HEK293 (cell line): ENCODE data around the gene S1PR2.

Source experiments
- CTCF ChIA-PET: fragments of 350-600 bp; formaldehyde crosslinking; extraction: SDS; loops from one replicate; lab custom pipeline; 2021; ENCODE audit warnings: antibody characterized with exemption; lab: Yijun Ruan, JAX
- POLR2A ChIA-PET: fragments of 300-600 bp; formaldehyde crosslinking; extraction: SDS; loops from one replicate; lab custom pipeline; 2020; ENCODE audit warnings: antibody characterized with exemption, inconsistent platforms; lab: Yijun Ruan, JAX
- H3K27ac ChIP-seq: fragments of 200-500 bp; sonication (Bioruptor generic); 2 replicates; pipeline ENCODE4 v1.5.1; 2014; ENCODE audit warnings: low read depth, low read length, control low read depth, inconsistent platforms; ENCODE audit errors: extremely low read depth
- H3K36me3 ChIP-seq, 2 experiments: fragments of 200-500 bp in 1 of 2; sonication (Bioruptor generic) in 1 of 2; 1 replicate in 1 of 2; 2 replicates in 1 of 2; pipeline ENCODE4 v1.5.1; 2014 to 2017; ENCODE audit warnings: inconsistent platforms in 2 of 2, low read length in 2 of 2; ENCODE audit not compliant: control insufficient read depth in 2 of 2, insufficient read depth in 1 of 2
- H3K4me1 ChIP-seq: fragments of 200-500 bp; sonication (Bioruptor generic); 2 replicates; pipeline ENCODE4 v1.5.1; 2014; ENCODE audit warnings: mild to moderate bottlenecking, low read length, inconsistent platforms; ENCODE audit not compliant: control insufficient read depth, insufficient read depth
- H3K4me3 ChIP-seq: 2 replicates; pipeline ENCODE4 v1.5.1; 2011; ENCODE audit warnings: low read depth, mild to moderate bottlenecking, control low read depth, low read length, moderate library complexity
- H3K9me3 ChIP-seq: fragments of 200-500 bp; sonication (Bioruptor generic); 2 replicates; pipeline ENCODE4 v1.5.1; 2014; ENCODE audit warnings: low read depth, low read length, inconsistent platforms; ENCODE audit not compliant: control insufficient read depth, insufficient read depth
- FEZF1 ChIP-seq: fragments of 450-650 bp; formaldehyde crosslinking; IDR thresholded peaks from 2 replicates; pipeline ENCODE4 v1.5.1; 2016; ENCODE audit warnings: missing biosample characterization, missing genetic modification characterization
- OSR2 ChIP-seq: fragments of 450-650 bp; formaldehyde crosslinking; IDR thresholded peaks from 2 replicates; pipeline ENCODE4 v1.5.1; 2016; ENCODE audit warnings: missing biosample characterization, missing genetic modification characterization
- OVOL3 ChIP-seq: fragments of 450-650 bp; formaldehyde crosslinking; IDR thresholded peaks from 2 replicates; pipeline ENCODE4 v1.5.1; 2016; ENCODE audit warnings: missing biosample characterization, missing genetic modification characterization
- SP7 ChIP-seq: fragments of 450-650 bp; formaldehyde crosslinking; IDR thresholded peaks from 2 replicates; pipeline ENCODE4 v1.5.1; 2016; ENCODE audit warnings: missing biosample characterization, missing genetic modification characterization
- YY2 ChIP-seq: fragments of 450-650 bp; formaldehyde crosslinking; IDR thresholded peaks from 2 replicates; pipeline ENCODE4 v1.5.1; 2016; ENCODE audit warnings: missing biosample characterization, missing genetic modification characterization
- ZBTB26 ChIP-seq: fragments of 450-650 bp; formaldehyde crosslinking; optimal IDR thresholded peaks from 2 replicates; pipeline ENCODE3; 2016; ENCODE audit warnings: missing biosample characterization, mild to moderate bottlenecking, missing genetic modification characterization
- ZBTB8A ChIP-seq: fragments of 450-650 bp; formaldehyde crosslinking; IDR thresholded peaks from 2 replicates; pipeline ENCODE4 v1.5.1; 2016; ENCODE audit warnings: missing biosample characterization, missing genetic modification characterization
- ZFP3 ChIP-seq: fragments of 450-650 bp; formaldehyde crosslinking; IDR thresholded peaks from 2 replicates; pipeline ENCODE4 v1.5.1; 2016; ENCODE audit warnings: low read depth, missing biosample characterization, missing genetic modification characterization
- ZNF26 ChIP-seq: fragments of 450-650 bp; formaldehyde crosslinking; IDR thresholded peaks from 2 replicates; pipeline ENCODE4 v1.5.1; 2016; ENCODE audit warnings: missing biosample characterization, missing genetic modification characterization
- ZNF350 ChIP-seq: fragments of 450-650 bp; formaldehyde crosslinking; IDR thresholded peaks from 2 replicates; pipeline ENCODE4 v1.5.0; 2017; ENCODE audit warnings: missing biosample characterization, mild to moderate bottlenecking, missing genetic modification characterization
- ZNF449 ChIP-seq: fragments of 450-650 bp; formaldehyde crosslinking; IDR thresholded peaks from 2 replicates; pipeline ENCODE4 v1.5.1; 2017; ENCODE audit warnings: missing biosample characterization, mild to moderate bottlenecking, missing genetic modification characterization, moderate library complexity
- ZNF48 ChIP-seq: fragments of 450-650 bp; formaldehyde crosslinking; IDR thresholded peaks from 2 replicates; pipeline ENCODE4 v1.5.1; 2016; ENCODE audit warnings: missing biosample characterization, missing genetic modification characterization
- ZNF548 ChIP-seq: fragments of 450-650 bp; formaldehyde crosslinking; IDR thresholded peaks from 2 replicates; pipeline ENCODE4 v1.5.1; 2016; ENCODE audit warnings: missing biosample characterization, missing genetic modification characterization
- ZNF571 ChIP-seq: fragments of 450-650 bp; formaldehyde crosslinking; IDR thresholded peaks from 2 replicates; pipeline ENCODE4 v1.5.0; 2017; ENCODE audit warnings: missing biosample characterization, missing genetic modification characterization
- ZNF629 ChIP-seq: fragments of 450-650 bp; formaldehyde crosslinking; IDR thresholded peaks from 2 replicates; pipeline ENCODE4 v1.5.1; 2017; ENCODE audit warnings: missing biosample characterization, missing genetic modification characterization
- ZNF830 ChIP-seq: fragments of 450-650 bp; IDR thresholded peaks from 2 replicates; pipeline ENCODE4 v1.5.0; 2018; ENCODE audit warnings: missing biosample characterization, missing genetic modification characterization, low read depth, mild to moderate bottlenecking, moderate library complexity
- TF ChIP-seq, protein P1 (sequence below): fragments of 450-650 bp; formaldehyde crosslinking; IDR thresholded peaks from 2 replicates; pipeline ENCODE4 v1.5.1; 2016; ENCODE audit warnings: missing biosample characterization, missing genetic modification characterization

S1PR2 gene

GRCh38 chr19:10222201-10222890, 8.8 kb downstream of the S1PR2 start:
- Histone ChIP-seq H3K4me1 (no peaks in the 10 kb centered on the region), H3K27ac (no peak overlapping the region), H3K9me3 (no peaks in the 10 kb centered on the region), H3K4me3 (no peak overlapping the region), H3K36me3 (peaks cover 0 to 9% of the 10 kb centered on the region in 2 experiments; a peak in 1 of 3 replicates)
- TF ChIP-seq SP7 (tag by site-specific recombination) = no peak
- TF ChIP-seq ZNF830 (tag by site-specific recombination) = no peak
- TF ChIP-seq ZBTB26 (tag by site-specific recombination) = no peak
- ChIA-PET POLR2A (no interaction called here), CTCF (interaction anchor here (0.6 to 0.7 kb wide), 3 partner anchors 9 to 199 kb away, joined by 3 to 4 read pairs (median 4); partner anchors contain the start of gene S1PR2)

DNA sequence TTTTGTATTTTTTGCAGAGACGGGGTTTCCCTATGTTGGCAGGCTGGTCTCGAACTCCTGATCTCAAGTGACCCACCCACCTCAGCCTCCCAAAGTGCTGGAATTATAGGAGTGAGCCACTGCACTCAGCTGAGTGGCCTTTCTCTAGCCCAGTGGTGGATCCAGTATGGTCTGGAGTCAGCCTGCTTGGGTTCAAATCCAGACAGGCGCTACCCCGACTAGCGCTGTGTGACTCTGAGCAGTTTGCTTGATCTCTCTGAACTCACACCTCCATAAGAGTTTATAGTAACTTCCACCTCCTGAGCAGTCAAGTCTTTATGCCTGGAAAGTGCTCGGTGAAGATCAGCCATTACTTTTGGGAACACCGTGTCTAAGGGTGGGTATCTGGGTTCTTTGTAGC, 10.4 kb downstream of the S1PR2 start:
- Histone ChIP-seq H3K4me3 (no peak overlapping the region), H3K9me3 (no peaks in the 10 kb centered on the region), H3K27ac (no peak overlapping the region), H3K4me1 (no peaks in the 10 kb centered on the region), H3K36me3 (peaks cover 0 to 9% of the 10 kb centered on the region in 2 experiments; a peak in 1 of 3 replicates)
- no peak for TF ChIP-seq OSR2
- TF ChIP-seq, protein P1, sequence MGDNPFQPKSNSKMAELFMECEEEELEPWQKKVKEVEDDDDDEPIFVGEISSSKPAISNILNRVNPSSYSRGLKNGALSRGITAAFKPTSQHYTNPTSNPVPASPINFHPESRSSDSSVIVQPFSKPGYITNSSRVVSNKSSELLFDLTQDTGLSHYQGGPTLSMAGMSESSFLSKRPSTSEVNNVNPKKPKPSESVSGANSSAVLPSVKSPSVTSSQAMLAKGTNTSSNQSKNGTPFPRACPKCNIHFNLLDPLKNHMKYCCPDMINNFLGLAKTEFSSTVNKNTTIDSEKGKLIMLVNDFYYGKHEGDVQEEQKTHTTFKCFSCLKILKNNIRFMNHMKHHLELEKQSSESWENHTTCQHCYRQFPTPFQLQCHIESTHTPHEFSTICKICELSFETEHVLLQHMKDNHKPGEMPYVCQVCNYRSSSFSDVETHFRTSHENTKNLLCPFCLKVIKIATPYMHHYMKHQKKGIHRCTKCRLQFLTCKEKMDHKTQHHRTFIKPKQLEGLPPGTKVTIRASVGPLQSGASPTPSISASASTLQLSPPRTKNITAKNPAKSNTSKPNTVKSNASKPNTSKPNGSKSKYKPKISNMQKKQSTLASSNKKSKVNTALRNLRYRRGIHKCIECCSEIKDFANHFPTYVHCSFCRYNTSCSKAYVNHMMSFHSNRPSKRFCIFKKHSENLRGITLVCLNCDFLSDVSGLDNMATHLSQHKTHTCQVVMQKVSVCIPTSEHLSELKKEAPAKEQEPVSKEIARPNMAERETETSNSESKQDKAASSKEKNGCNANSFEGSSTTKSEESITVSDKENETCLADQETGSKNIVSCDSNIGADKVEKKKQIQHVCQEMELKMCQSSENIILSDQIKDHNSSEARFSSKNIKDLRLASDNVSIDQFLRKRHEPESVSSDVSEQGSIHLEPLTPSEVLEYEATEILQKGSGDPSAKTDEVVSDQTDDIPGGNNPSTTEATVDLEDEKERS (tag by site-specific recombination) = no peak
- no peak for TF ChIP-seq ZNF350 (tag by site-specific recombination)
- TF ChIP-seq ZNF571 (tag by site-specific recombination) = no peak
- TF ChIP-seq ZBTB8A (tag by site-specific recombination) = no peak
- no peak for TF ChIP-seq ZNF629 (tag by site-specific recombination)
- no peak for TF ChIP-seq ZNF548 (tag by site-specific recombination)
- TF ChIP-seq ZNF449 (tag by site-specific recombination) = no peak
- no peak for TF ChIP-seq ZNF48 (tag by site-specific recombination)
- TF ChIP-seq FEZF1 (tag by site-specific recombination) = no peak
- no peak for TF ChIP-seq YY2 (tag by site-specific recombination)
- no peak for TF ChIP-seq ZNF26 (tag by site-specific recombination)
- no peak for TF ChIP-seq ZFP3 (tag by site-specific recombination)
- TF ChIP-seq OVOL3 (tag by site-specific recombination) = no peak
- ChIA-PET CTCF (interaction anchor here (0.6 to 1.0 kb wide), 2 partner anchors 29 to 263 kb away, joined by 4 to 5 read pairs; no protein-coding TSS in a partner anchor), POLR2A (interaction anchor here (1.2 kb wide), 1 partner anchor 10 kb away, joined by 3 read pairs; the partner anchor contains the start of gene S1PR2)
